RWPE2 (cell line): ENCODE data around the gene CCDC185.
A peak's percentile ranks its signal among the peaks of the same experiment; 100 is the strongest.

Experiments used
- ATAC-seq: fragments of 200-7000 bp; cut with Tn5 transposase; 3 replicates; pipeline ENCODE4 v1.9.1; 2021; ENCODE audit warnings: low read depth
- DNase-seq: peaks from one replicate; pipeline ENCODE4 v3.0.0-alpha.2; 2020; ENCODE audit warnings: low spot score
- H3K27ac ChIP-seq: fragments of 450-650 bp; 2 replicates; pipeline ENCODE4 v1.5.1; 2017; ENCODE audit warnings: mild to moderate bottlenecking; ENCODE audit not compliant: poor library complexity, severe bottlenecking
- H3K27me3 ChIP-seq: fragments of 250-450 bp; sonication (Bioruptor Pico); 2 replicates; pipeline ENCODE4 v1.5.1; 2021; ENCODE audit warnings: mild to moderate bottlenecking, moderate library complexity; ENCODE audit not compliant: insufficient read depth, poor library complexity, severe bottlenecking
- H3K36me3 ChIP-seq: fragments of 250-450 bp; sonication (Bioruptor Pico); 2 replicates; pipeline ENCODE4 v1.5.1; 2020; ENCODE audit warnings: low read depth, mild to moderate bottlenecking, moderate library complexity
- H3K4me1 ChIP-seq: fragments of 250-450 bp; sonication (Bioruptor Pico); 2 replicates; pipeline ENCODE4 v1.5.1; 2021; ENCODE audit warnings: mild to moderate bottlenecking, moderate library complexity; ENCODE audit not compliant: insufficient read depth, poor library complexity, severe bottlenecking
- H3K4me3 ChIP-seq: fragments of 250-450 bp; sonication (Bioruptor Pico); 2 replicates; pipeline ENCODE4 v1.5.1; 2021; ENCODE audit warnings: mild to moderate bottlenecking, moderate library complexity; ENCODE audit not compliant: severe bottlenecking
- H3K9me3 ChIP-seq: fragments of 250-450 bp; sonication (Bioruptor Pico); 2 replicates; pipeline ENCODE4 v1.5.1; 2021; ENCODE audit warnings: mild to moderate bottlenecking, moderate library complexity; ENCODE audit not compliant: severe bottlenecking
- TF ChIP-seq, protein P1 (sequence below): fragments of 450-650 bp; IDR thresholded peaks from one replicate; pipeline ENCODE4 v1.5.1; 2017; ENCODE audit warnings: mild to moderate bottlenecking, moderate library complexity; ENCODE audit not compliant: poor library complexity, severe bottlenecking

CCDC185 gene

DNA sequence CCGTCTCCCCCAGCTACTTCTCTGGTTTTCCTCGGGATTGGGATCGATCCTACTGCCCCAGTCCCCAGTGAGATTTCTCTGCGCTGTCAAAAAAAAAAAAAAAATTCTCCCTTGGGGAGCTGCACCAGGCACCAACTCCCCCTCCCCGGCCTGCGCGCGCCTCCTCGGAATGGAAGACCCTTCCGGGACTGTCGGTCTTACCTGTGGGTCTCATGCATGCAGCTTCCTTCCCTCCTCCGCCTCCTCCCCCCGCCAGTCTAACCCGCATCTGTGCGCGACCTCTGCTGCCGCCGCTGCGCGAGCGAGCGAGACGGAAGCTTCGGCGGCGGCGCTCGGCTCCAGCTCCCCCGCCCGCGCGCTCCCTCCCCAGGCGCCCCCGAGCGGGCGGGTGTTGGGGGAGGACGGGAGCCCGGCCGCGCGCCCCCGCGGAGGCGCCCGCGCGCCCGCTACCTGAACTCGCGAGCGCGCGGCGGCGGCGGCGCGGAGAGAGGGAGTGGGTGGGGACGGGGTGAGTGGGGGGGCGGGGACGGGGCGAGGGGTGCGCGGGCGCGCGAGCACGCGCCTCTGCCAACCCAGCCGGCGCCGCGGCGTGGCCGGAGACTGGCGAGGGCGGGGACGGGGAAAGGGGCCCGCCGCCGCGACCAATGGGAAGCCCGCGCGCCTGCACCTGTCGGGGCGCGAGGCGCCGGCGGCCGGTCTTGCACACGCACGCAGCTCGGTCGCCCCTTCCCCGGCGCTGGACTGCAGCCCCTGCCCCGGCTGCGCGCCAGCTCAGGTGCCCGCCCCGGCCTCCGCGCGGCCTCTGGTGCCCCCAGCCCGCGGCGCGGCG, 29.1 kb upstream of the CCDC185 start, which contains the start of gene SUSD4:
SUSD4 (minus strand) TSS at position 321 of the 829 bp plus-strand sequence. CDS start 751 bp downstream, outside the sequence.
- no peak for DNase-seq
- H3K27me3 ChIP-seq: peaks cover 13% of the 10 kb centered on the region
- TF ChIP-seq, protein P1, sequence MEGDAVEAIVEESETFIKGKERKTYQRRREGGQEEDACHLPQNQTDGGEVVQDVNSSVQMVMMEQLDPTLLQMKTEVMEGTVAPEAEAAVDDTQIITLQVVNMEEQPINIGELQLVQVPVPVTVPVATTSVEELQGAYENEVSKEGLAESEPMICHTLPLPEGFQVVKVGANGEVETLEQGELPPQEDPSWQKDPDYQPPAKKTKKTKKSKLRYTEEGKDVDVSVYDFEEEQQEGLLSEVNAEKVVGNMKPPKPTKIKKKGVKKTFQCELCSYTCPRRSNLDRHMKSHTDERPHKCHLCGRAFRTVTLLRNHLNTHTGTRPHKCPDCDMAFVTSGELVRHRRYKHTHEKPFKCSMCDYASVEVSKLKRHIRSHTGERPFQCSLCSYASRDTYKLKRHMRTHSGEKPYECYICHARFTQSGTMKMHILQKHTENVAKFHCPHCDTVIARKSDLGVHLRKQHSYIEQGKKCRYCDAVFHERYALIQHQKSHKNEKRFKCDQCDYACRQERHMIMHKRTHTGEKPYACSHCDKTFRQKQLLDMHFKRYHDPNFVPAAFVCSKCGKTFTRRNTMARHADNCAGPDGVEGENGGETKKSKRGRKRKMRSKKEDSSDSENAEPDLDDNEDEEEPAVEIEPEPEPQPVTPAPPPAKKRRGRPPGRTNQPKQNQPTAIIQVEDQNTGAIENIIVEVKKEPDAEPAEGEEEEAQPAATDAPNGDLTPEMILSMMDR: no peak
- H3K4me3 ChIP-seq: peak within 1 kb of the TSS; percentile 22
- no peak within 1 kb of the TSS for H3K27ac ChIP-seq
- 0 out of 3 replicates have a peak, but pooled peaks have one; percentile 17 for ATAC-seq
- no peaks in the 10 kb centered on the region for H3K4me1 ChIP-seq
- H3K36me3 ChIP-seq: no peaks in the 10 kb centered on the region
- no peaks in the 10 kb centered on the region for H3K9me3 ChIP-seq

DNA sequence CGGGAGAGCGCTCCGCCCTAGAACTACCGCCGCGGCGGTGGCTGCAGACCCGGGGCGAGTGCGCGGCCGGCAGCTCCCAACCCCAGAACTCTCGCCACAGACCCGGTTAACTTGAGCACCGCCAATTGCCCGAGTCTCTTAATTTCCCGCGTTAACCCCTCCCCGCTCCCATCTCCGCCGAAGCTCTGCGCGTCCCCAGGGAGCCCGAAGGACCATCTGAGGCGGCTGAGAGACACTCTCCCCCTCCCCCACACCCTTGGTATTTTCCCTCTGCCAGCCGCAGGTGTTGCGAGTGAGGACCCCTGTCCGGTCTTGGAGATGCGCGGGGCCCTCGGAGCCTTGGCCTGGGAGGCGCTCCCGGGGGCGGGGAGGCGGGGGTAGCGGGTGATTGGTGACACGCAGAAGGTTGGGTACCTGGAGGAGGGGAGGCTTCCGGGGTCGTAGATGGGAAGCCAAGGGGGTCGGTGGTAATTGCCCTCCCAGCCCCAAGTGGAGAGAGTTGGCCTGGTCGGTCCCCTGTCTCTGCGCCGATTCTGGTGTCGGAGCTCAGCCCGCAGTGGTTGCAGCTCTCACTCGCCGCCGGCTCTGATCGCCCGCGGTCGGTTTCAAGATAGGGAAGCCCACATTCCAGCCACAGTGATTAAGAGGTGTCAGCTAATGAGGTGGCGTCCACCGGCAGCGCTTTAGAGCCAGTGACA, 28.4 kb upstream of the CCDC185 start:
- H3K4me3 ChIP-seq: peak overlapping the region; percentile 22
- no peaks in the 10 kb centered on the region for H3K4me1 ChIP-seq
- ATAC-seq (no peak), DNase-seq (no peak)
- H3K36me3 ChIP-seq: no peaks in the 10 kb centered on the region
- H3K27me3 ChIP-seq: peaks cover 13% of the 10 kb centered on the region
- no peaks in the 10 kb centered on the region for H3K9me3 ChIP-seq
- no peak overlapping the region for H3K27ac ChIP-seq
- TF ChIP-seq, protein P1: no peak

DNA sequence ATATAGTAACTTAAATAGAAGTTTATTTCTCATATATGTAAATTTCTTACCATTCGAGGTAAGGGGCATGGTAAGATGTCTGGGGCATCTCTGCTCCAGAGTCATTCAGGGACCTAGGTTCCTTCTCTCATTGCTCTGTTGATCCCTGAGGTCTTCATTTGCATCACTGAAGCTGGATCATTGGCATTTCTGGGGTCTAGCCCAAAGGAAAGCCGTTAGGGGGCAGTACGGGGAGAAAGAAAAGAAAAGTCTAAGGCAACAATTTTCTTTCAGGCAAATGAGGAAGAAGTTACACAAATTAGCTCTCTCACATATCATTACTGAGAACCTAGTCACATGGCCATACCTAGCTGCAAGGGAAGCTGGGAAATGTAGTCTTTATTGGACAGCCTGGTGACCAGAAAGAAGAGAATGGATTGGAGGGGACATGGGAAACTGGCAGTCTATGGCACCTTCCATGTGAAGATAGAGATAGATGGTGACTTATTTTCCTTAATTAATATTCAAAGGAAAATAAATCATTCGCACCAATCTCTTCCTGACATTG, 19.1 kb upstream of the CCDC185 start:
- H3K36me3 ChIP-seq: no peaks in the 10 kb centered on the region
- H3K4me1 ChIP-seq: no peaks in the 10 kb centered on the region
- H3K27ac ChIP-seq: no peak overlapping the region
- H3K9me3 ChIP-seq: no peaks in the 10 kb centered on the region
- TF ChIP-seq, protein P1: no peak
- no peak overlapping the region for H3K4me3 ChIP-seq
- H3K27me3 ChIP-seq: no peaks in the 10 kb centered on the region
- ATAC-seq: no peak
- DNase-seq: no peak

DNA sequence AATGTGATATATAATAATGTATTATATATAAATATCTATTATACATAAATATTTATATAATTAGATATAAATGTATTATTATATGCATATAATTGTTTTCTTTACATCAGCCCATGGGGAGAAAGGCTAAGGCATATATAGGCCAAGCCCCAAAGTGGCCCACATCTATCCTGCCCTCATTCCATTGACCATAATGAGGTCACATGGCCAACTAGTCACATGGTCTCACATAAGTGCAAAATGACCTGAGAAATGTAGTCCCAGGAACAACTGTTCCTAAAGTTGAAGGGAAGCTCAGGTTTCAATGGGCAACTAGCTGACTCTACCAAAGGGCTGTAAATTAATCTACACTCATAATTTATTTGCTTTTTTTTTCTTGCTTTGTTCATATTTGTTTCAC, 14.5 kb upstream of the CCDC185 start:
- ATAC-seq: no peak
- TF ChIP-seq, protein P1: no peak
- Histone ChIP-seq H3K36me3 (no peaks in the 10 kb centered on the region), H3K4me3 (no peak overlapping the region), H3K27ac (no peak overlapping the region), H3K9me3 (no peaks in the 10 kb centered on the region), H3K4me1 (no peaks in the 10 kb centered on the region), H3K27me3 (no peaks in the 10 kb centered on the region)
- DNase-seq: no peak
